Activated CD8-positive, alpha-beta memory T cell treated with anti-CD3 and anti-CD28 coated beads, Interleukin-2, amount 50 U/mL, for 48 hours (primary cell): ENCODE measurements around the gene PFKFB4.
"Not testable (repeated sequence)": the region's sequence is repeated elsewhere in the genome, so short reads cannot be mapped to it uniquely, and the experiment has no call there.

ENCODE experiments used
- DNase-seq: peaks from one replicate; pipeline ENCODE4 v3.0.0-alpha.2; 2020

PFKFB4 gene

GRCh38 chr3:48480891-48481290, 75.7 kb downstream of the PFKFB4 start:
- DNase-seq: not testable (repeated sequence)

GRCh38 chr3:48478626-48479555, 77.7 kb downstream of the PFKFB4 start:
- no peak for DNase-seq

DNA sequence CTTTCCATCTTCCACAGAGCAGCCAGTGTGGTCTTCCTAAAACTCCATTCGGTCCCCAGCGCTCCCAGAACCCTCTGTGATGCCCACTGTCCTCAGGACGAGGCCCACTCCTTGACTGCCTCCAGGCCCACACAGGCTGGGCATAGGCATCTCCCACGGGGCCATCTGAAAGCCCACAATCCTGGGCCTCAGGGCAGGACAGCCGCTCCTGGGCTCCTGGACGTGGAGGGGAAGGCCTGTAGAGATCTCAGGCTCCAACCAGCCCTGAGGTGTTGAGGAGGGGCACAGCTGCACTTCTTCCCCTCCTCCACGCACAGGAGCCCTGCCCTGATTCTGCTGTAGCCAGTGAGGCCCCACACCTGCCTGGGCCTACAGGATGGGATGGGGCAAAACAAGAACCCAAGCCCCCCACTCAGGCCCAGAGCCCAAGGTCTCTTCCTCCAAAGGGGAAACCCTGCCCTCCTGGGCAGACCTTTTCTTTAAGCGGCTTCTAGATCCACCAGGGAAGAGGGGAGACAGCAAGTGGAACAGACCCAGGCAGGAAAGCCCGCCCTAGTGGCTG, 78.6 kb downstream of the PFKFB4 start:
- DNase-seq: no peak

- no peak for DNase-seq
Measured at GRCh38 chr3:48476426-48477053, 80.1 kb downstream of the PFKFB4 start.

GRCh38 chr3:48475188-48475587, 81.4 kb downstream of the PFKFB4 start:
- no peak for DNase-seq

- DNase-seq: no peak
Measured at GRCh38 chr3:48474619-48475018, 82.0 kb downstream of the PFKFB4 start.

- DNase-seq: not testable (repeated sequence)
Measured at GRCh38 chr3:48474031-48474430, 82.6 kb downstream of the PFKFB4 start.

- DNase-seq: no peak
Measured at GRCh38 chr3:48473617-48473952, 83.0 kb downstream of the PFKFB4 start.

DNA sequence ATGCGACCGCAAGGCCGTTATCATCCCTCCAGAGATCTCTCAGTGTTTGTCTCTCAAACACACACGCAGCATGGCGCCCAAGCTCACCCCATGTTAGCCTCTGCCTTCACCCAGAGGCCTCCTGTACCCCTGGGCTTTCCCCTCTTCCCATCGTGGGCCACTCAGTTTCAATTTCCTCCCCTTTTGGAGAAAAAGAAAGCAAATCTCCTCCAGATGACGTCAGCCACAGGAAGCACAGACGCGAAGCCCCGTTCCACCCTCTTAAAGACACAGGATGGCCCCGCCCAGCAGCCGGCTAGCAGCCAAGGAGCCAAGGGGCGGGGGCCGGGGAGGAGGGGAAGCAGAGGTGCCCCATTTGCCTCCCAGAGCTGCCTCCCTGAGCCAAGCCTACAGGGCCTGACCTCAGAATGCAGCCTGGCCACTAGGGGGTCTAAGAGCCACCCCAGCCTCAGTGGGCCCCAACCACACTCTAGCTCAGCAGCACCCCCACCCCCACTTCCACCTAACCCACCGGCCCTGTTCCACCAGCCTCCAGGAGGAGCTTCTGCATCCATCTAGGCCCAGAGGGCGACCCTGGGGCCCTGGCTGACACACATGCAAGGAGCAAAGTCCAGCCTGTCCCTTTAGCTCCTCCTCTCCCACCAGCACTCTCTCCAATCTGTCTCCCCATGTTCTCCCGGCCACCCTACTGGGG, 83.5 kb downstream of the PFKFB4 start:
- peak; percentile 92 for DNase-seq

DNA sequence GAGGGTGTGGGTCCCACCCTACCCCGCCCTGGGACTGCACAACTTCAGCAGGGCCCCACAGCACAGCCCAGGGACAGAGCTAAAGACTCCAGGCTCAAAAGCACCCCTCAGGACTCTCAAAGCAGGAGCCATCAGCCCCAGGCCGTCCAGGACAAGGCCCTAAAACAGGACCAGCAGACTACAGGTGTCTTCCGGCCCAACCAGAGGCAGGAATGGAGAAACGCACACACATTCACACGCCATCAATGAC, 84.0 kb downstream of the PFKFB4 start:
- DNase-seq: no peak

DNA sequence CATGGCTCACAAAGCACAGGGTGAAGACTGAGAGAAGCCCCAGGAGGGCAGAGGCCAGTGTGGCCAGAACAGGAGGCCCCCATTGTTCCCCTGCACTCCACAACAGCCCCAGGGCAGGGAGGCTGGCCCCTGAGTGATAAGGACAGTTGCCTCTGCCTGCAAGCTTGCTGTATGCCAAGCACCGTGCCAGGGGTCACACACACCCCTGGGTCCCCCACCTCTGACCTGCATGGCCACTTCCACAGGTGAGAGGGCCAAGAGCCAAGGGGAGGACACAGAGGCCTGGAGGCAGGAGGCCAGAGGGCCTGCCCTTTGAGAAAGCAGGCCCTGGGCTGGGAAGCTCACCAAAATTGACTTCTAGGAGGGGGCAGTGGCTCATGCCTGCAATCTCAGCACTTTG, 86.3 kb downstream of the PFKFB4 start:
- DNase-seq: no peak

- no peak for DNase-seq
Measured at GRCh38 chr3:48469046-48469915, 87.3 kb downstream of the PFKFB4 start.

DNA sequence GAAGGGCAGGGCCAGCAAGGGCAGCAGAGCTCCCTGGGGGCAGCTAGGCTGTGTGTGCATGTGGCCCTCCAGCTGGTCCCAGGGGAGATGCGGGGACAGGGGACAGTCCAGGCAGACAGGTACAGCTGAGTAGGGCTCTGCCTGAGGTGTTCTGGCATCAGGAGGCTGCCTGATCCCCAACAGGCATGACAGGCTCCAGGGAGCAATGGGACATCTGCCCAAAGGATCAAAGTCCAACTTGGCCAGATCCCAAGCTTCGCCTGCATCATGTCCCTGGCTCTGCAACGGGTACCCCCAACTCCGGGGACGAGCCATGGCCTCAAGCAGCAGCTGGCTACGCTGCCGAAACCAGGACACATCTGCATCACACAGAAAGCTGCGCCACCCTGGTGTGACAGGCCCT, 88.3 kb downstream of the PFKFB4 start:
- no peak for DNase-seq
